Esophagus squamous epithelium (tissue), 4 donors: Measurements from ENCODE around the gene CYP26A1.

Experiments used
- POLR2A ChIP-seq, 4 donors: fragments of 450-650 bp; IDR thresholded peaks; one replicate each; pipeline ENCODE4 v1.6.1; 2017; ENCODE audit warnings: antibody characterized with exemption in 4 of 4, mild to moderate bottlenecking in 4 of 4, moderate library complexity in 3 of 4
- TF ChIP-seq, protein P1 (sequence below), 6 experiments: fragments of 450-650 bp in 4 of 6; fragments of 200-600 bp in 2 of 6; sonication (generic) in 2 of 6; IDR thresholded peaks; one replicate each; pipeline ENCODE4 v1.5.1; 2016 to 2019; ENCODE audit warnings: antibody characterized with exemption in 6 of 6, mild to moderate bottlenecking in 4 of 6, moderate library complexity in 4 of 6

DNA sequence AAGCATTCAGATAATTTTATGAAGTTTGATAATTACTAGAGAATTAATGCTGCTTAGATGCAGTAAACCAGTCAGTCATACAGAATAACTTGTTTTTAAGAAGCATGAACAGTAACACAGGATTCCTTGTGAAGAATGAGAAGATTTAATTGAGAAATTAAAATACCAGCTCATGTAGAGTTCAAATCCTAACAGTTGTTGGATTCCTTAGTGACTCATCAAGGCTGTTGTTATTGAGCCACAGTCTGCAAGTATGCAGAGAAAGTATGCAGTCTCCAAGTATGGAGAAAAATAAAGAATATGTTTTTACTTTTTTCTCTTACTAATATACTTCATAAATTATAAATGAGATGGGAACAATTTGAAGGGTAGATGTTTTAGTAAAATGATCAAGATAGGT is 43.3 kb upstream of the CYP26A1 start:
- TF ChIP-seq POLR2A (IDR thresholded peaks at IDR 0.05), result no peak
- TF ChIP-seq, protein P1, sequence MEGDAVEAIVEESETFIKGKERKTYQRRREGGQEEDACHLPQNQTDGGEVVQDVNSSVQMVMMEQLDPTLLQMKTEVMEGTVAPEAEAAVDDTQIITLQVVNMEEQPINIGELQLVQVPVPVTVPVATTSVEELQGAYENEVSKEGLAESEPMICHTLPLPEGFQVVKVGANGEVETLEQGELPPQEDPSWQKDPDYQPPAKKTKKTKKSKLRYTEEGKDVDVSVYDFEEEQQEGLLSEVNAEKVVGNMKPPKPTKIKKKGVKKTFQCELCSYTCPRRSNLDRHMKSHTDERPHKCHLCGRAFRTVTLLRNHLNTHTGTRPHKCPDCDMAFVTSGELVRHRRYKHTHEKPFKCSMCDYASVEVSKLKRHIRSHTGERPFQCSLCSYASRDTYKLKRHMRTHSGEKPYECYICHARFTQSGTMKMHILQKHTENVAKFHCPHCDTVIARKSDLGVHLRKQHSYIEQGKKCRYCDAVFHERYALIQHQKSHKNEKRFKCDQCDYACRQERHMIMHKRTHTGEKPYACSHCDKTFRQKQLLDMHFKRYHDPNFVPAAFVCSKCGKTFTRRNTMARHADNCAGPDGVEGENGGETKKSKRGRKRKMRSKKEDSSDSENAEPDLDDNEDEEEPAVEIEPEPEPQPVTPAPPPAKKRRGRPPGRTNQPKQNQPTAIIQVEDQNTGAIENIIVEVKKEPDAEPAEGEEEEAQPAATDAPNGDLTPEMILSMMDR (IDR thresholded peaks at IDR 0.05), result no peak
